HCT116 (cell line): ENCODE data around the gene SCAI. TPM values are rescaled to one million over a fixed set of nuclear protein-coding genes. Genes with fewer than 3 reads are reported as not detected.

Experiments used
- ATAC-seq: fragments of 200-7000 bp; cut with Tn5 transposase; 2 replicates; pipeline ENCODE4 v1.9.1; 2020; ENCODE audit warnings: mild to moderate bottlenecking, moderate library complexity
- BruUV-seq: library from RNA; stranded (reverse); fragments of 400-500 nt; replicated peaks from 2 replicates; lab custom pipeline; 2021; lab: Mats Ljungman, UMichigan
- CTCF ChIA-PET: fragments of 300-600 bp; sonication (Branson Sonifier 250); formaldehyde crosslinking; loops from one replicate; lab custom pipeline; 2021; ENCODE audit warnings: antibody characterized with exemption; lab: Charles Lee
- POLR2A ChIA-PET: fragments of 300-600, 350-600 bp; sonication (Branson Sonifier 250); formaldehyde crosslinking; loops from one replicate; lab custom pipeline; 2021; ENCODE audit warnings: antibody characterized with exemption; lab: Charles Lee
- RAD21 ChIA-PET, 2 experiments: fragments of 300-600 bp; sonication (Branson Sonifier 250); formaldehyde crosslinking; loops; one replicate each; lab custom pipeline; 2023; ENCODE audit warnings: low total read pairs in 2 of 2; ENCODE audit not compliant: uncharacterized antibody in 2 of 2, unreplicated experiment in 2 of 2, low non-redundant PET in 1 of 2; lab: Charles Lee
- DNase-seq: peaks from one replicate; pipeline ENCODE4 v3.0.0-alpha.2; 2010; ENCODE audit warnings: low read depth, low spot score
- H2AFZ ChIP-seq: fragments of 200-600 bp; shearing (Covaris generic), sonication (generic); 2 replicates; pipeline ENCODE4 v1.6.1; 2017; ENCODE audit warnings: low read depth, mixed run types, mixed read lengths, antibody characterized with exemption, low read length; ENCODE audit not compliant: poor library complexity, severe bottlenecking
- H3K27ac ChIP-seq: 2 replicates; pipeline ENCODE4 v1.5.1; 2012; ENCODE audit warnings: low read depth, low read length
- H3K27me3 ChIP-seq: fragments of 200-600 bp; sonication (generic); 2 replicates; pipeline ENCODE4 v1.6.1; 2016; ENCODE audit warnings: mixed run types, low read length, mixed read lengths; ENCODE audit not compliant: insufficient read depth
- H3K36me3 ChIP-seq, 2 experiments: fragments of 200-500 bp in 1 of 2; fragments of 200-600 bp in 1 of 2; sonication (Bioruptor generic) in 1 of 2; sonication (generic) in 1 of 2; 2 replicates each; pipeline versions ENCODE4 v1.5.1 to v1.6.1; 2014 to 2016; ENCODE audit warnings: low read length in 2 of 2, inconsistent platforms in 1 of 2, mixed read lengths in 1 of 2, mixed run types in 1 of 2; ENCODE audit not compliant: insufficient read depth in 2 of 2, control insufficient read depth in 1 of 2
- H3K4me1 ChIP-seq, 2 experiments: fragments of 200-600 bp in 1 of 2; sonication (generic) in 1 of 2; 2 replicates each; pipeline versions ENCODE4 v1.5.1 to v1.6.1; 2012 to 2017; ENCODE audit warnings: low read length in 2 of 2, inconsistent platforms in 1 of 2, mild to moderate bottlenecking in 1 of 2, mixed read lengths in 1 of 2, mixed run types in 1 of 2, moderate library complexity in 1 of 2; ENCODE audit not compliant: insufficient read depth in 2 of 2, control insufficient read depth in 1 of 2
- H3K4me2 ChIP-seq: fragments of 200-600 bp; sonication (generic); 2 replicates; pipeline ENCODE4 v1.6.1; 2017; ENCODE audit warnings: mixed run types, low read length, mixed read lengths
- H3K4me3 ChIP-seq, 2 experiments: fragments of 200-600 bp in 1 of 2; sonication (generic) in 1 of 2; replicated peaks in 1 of 2; 2 replicates each; pipeline ENCODE4 v1.5.1; 2011 to 2016; ENCODE audit warnings: low read length in 2 of 2, control low read depth in 1 of 2, low read depth in 1 of 2, mild to moderate bottlenecking in 1 of 2, mixed read lengths in 1 of 2, mixed run types in 1 of 2
- H3K79me2 ChIP-seq: fragments of 200-600 bp; sonication (generic); 2 replicates; pipeline ENCODE4 v1.6.1; 2017; ENCODE audit warnings: mild to moderate bottlenecking, mixed run types, low read length, moderate library complexity, mixed read lengths; ENCODE audit not compliant: insufficient read depth
- H3K9ac ChIP-seq: fragments of 200-600 bp; sonication (generic); 2 replicates; pipeline ENCODE4 v1.6.1; 2016; ENCODE audit warnings: low read length, mixed read lengths
- H3K9me2 ChIP-seq: fragments of 200-600 bp; sonication (generic), shearing (Covaris generic); 2 replicates; pipeline ENCODE4 v1.6.1; 2017; ENCODE audit warnings: mixed run types, mild to moderate bottlenecking, moderate library complexity; ENCODE audit not compliant: insufficient read depth
- H3K9me3 ChIP-seq, 2 experiments: fragments of 200-500 bp in 1 of 2; fragments of 200-600 bp in 1 of 2; sonication (Bioruptor generic) in 1 of 2; sonication (generic) in 1 of 2; 2 replicates each; pipeline ENCODE4 v1.6.1; 2014 to 2017; ENCODE audit warnings: low read length in 2 of 2, mixed read lengths in 2 of 2, inconsistent platforms in 1 of 2, low read depth in 1 of 2, mild to moderate bottlenecking in 1 of 2, mixed run types in 1 of 2, moderate library complexity in 1 of 2; ENCODE audit not compliant: control insufficient read depth in 1 of 2, insufficient read depth in 1 of 2
- H4K20me1 ChIP-seq: fragments of 200-600 bp; sonication (generic), shearing (Covaris generic); 2 replicates; pipeline ENCODE4 v1.6.1; 2017; ENCODE audit warnings: mixed run types, mild to moderate bottlenecking, moderate library complexity; ENCODE audit not compliant: insufficient read depth
- ATF3 ChIP-seq: IDR thresholded peaks from 2 replicates; pipeline ENCODE4 v1.6.1; 2012
- CBX3 ChIP-seq: IDR thresholded peaks from 2 replicates; pipeline ENCODE4 v1.6.1; 2012; ENCODE audit warnings: low read depth
- CEBPB ChIP-seq: IDR thresholded peaks from 2 replicates; pipeline ENCODE4 v1.6.1; 2012; ENCODE audit warnings: low read depth
- POLR2A ChIP-seq: IDR thresholded peaks from 2 replicates; pipeline ENCODE4 v1.7.0; 2011; ENCODE audit warnings: borderline replicate concordance; ENCODE audit not compliant: insufficient read depth, insufficient read length; ENCODE audit errors: extremely low read depth
- POLR2AphosphoS5 ChIP-seq: IDR thresholded peaks from 2 replicates; pipeline ENCODE4 v1.6.1; 2011; ENCODE audit warnings: mild to moderate bottlenecking, low read depth, low read length, moderate library complexity
- RAD21 ChIP-seq: IDR thresholded peaks from 2 replicates; pipeline ENCODE4 v1.6.1; 2012; ENCODE audit warnings: low read depth, mild to moderate bottlenecking
- SIN3A ChIP-seq: IDR thresholded peaks from 2 replicates; pipeline ENCODE4 v1.6.1; 2012; ENCODE audit warnings: low read depth
- SP1 ChIP-seq: IDR thresholded peaks from 2 replicates; pipeline ENCODE4 v1.6.1; 2012; ENCODE audit warnings: low read depth
- SRF ChIP-seq: IDR thresholded peaks from 2 replicates; pipeline ENCODE4 v1.6.1; 2012; ENCODE audit warnings: low read depth
- TCF7L2 ChIP-seq: IDR thresholded peaks from 2 replicates; pipeline ENCODE4 v1.7.0; 2011; ENCODE audit warnings: borderline replicate concordance, inconsistent platforms; ENCODE audit not compliant: insufficient read depth, insufficient read length; ENCODE audit errors: extremely low read depth
- YY1 ChIP-seq: IDR thresholded peaks from 2 replicates; pipeline ENCODE4 v1.6.1; 2011; ENCODE audit warnings: low read length, low read depth, moderate library complexity, mild to moderate bottlenecking; ENCODE audit not compliant: insufficient replicate concordance; ENCODE audit errors: extremely low read depth
- ZFX ChIP-seq: fragments of 450-650 bp; IDR thresholded peaks from 2 replicates; pipeline ENCODE4 v1.6.1; 2017
- intact Hi-C: fragments of 100-400 bp; cut with micrococcal nuclease; formaldehyde crosslinking; loops from 2 replicates; pipeline ENCODE4 v1.10.0; 2022
- total RNA-seq: library from RNA; stranded (reverse); gene quantifications from one replicate; pipeline ENCODE4 v1.2.1, GENCODE V29; 2021; ENCODE audit not compliant: unreplicated experiment
- TF ChIP-seq, protein P1 (sequence below): IDR thresholded peaks from 2 replicates; pipeline ENCODE4 v1.6.1; 2011; ENCODE audit warnings: mild to moderate bottlenecking, low read length, moderate library complexity; ENCODE audit not compliant: insufficient replicate concordance; ENCODE audit errors: extremely low read depth

The SCAI gene
- total RNA-seq, 1 experiment from 2014 or later, result 14.0 TPM

GRCh38 chr9:125049212-125050049 is 93.9 kb downstream of the SCAI start:
- H2AFZ ChIP-seq, result no peak overlapping the region
- DNase-seq (no peak), ATAC-seq (no peak)
- no peaks in the 10 kb centered on the region for H3K9me2 ChIP-seq
- no peak overlapping the region for H3K9ac ChIP-seq
- no peak overlapping the region for H3K27ac ChIP-seq
- intact Hi-C loops, result no loop called here
- H4K20me1 ChIP-seq, result no peaks in the 10 kb centered on the region
- H3K4me3 ChIP-seq, result no peak overlapping the region
- ChIA-PET CTCF (no interaction called here), RAD21 (no interaction called here), POLR2A (no interaction called here)
- H3K4me1 ChIP-seq, result no peaks in the 10 kb centered on the region
- no peaks in the 10 kb centered on the region for H3K9me3 ChIP-seq
- TF ChIP-seq SIN3A (no peak), POLR2AphosphoS5 (no peak), TCF7L2 (no peak), RAD21 (no peak), YY1 (no peak), ZFX (no peak), CEBPB (no peak), SRF (no peak), CBX3 (no peak), ATF3 (no peak), SP1 (no peak), POLR2A (no peak)
- TF ChIP-seq, protein P1, sequence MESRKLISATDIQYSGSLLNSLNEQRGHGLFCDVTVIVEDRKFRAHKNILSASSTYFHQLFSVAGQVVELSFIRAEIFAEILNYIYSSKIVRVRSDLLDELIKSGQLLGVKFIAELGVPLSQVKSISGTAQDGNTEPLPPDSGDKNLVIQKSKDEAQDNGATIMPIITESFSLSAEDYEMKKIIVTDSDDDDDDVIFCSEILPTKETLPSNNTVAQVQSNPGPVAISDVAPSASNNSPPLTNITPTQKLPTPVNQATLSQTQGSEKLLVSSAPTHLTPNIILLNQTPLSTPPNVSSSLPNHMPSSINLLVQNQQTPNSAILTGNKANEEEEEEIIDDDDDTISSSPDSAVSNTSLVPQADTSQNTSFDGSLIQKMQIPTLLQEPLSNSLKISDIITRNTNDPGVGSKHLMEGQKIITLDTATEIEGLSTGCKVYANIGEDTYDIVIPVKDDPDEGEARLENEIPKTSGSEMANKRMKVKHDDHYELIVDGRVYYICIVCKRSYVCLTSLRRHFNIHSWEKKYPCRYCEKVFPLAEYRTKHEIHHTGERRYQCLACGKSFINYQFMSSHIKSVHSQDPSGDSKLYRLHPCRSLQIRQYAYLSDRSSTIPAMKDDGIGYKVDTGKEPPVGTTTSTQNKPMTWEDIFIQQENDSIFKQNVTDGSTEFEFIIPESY, result no peak
- no peaks in the 10 kb centered on the region for H3K27me3 ChIP-seq
- no peaks in the 10 kb centered on the region for H3K79me2 ChIP-seq
- no peak overlapping the region for H3K4me2 ChIP-seq
- BruUV-seq, result no TSS peak
- H3K36me3 ChIP-seq, result peaks cover 0 to 2% of the 10 kb centered on the region in 2 experiments; a peak in 2 of 4 replicates
